HG03439 (cell line): Measurements from ENCODE around the gene LTBP4.
"Not testable (repeated sequence)": the region's sequence is repeated elsewhere in the genome, so short reads cannot be mapped to it uniquely, and the experiment has no call there.

Experiments used
- ATAC-seq: cut with Tn5 transposase; IDR thresholded peaks from one replicate; pipeline ENCODE4 v1.9.1; 2021; ENCODE audit warnings: mild to moderate bottlenecking, moderate library complexity; ENCODE audit not compliant: unreplicated experiment

LTBP4 gene

DNA sequence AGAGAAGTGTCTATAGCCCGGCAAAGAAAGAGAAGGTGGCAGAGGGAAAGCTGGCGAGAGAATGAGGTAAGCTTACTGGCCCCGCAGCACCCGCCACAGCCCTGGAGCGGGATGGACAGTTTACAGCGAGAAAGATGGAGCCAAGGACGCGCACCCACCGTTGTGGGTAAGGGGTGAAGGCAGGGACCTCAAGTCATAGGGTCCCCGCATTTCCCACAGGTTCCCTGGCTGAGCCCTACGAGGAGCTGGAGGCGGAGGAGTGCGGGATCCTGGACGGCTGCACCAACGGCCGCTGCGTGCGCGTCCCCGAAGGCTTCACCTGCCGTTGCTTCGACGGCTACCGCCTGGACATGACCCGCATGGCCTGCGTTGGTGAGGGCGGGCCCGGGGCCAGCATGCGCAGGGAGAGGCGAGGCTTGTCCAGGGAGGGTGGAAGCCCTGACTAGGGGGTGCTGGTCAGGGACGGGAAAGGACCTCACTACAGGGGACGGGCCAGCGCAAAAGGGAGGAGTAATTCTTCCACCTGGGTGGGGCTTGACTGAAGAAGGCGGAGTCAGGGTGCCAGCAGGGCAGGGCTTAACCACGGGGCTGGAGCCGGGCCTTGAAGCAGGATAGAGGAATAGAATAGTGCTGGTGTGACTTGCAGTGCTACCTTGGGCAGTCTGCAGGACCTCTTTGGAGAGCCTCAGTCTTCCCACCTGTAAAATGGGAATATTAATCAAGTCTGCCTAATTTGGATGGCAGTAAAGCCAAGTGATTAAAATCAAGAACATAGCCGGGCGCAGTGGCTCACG is 26.5 kb downstream of the LTBP4 start:
- no peak for ATAC-seq

DNA sequence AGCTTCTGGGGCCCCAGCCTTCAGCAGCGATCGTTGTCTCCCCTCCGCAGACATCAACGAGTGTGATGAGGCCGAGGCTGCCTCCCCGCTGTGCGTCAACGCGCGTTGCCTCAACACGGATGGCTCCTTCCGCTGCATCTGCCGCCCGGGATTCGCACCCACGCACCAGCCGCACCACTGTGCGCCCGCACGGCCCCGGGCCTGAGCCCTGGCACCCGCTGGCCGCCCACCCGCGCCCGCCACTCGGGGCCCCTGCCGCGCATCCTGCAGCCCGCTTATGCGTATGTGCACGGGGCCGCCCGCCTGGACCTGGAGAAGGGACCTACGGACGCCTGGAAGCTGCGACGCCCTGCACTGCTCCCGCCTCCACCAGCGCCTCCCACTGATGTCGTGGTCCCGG is 28.2 kb downstream of the LTBP4 start:
- no peak for ATAC-seq

DNA sequence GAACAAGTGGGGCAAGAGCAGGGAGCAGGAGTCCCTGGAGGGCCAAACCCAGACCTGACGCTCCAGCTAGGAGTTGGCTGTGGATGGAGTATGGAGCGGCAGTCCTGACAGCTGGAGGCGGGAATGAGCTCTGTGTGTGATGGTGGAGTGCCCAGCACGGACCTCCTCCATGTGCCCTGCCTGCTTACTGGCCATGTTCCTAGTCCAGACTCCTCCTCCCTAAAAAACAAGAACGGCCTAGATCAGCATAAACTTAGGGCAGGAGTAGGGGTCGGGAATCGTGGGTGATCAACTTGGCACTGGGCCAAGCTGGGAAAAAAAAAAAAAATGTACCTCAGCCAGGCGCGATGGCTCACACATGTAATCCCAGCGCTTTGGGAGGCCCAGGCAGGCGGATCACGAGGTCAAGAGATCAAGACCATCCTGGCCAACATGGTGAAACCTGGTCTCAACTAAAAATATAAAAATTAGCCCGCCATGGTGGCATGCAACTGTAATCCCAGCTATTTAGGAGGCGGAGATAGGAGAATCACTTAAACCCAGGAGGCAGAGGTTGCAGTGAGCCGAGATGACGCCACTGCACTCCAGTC is 29.5 kb downstream of the LTBP4 start:
- ATAC-seq, result no peak

DNA sequence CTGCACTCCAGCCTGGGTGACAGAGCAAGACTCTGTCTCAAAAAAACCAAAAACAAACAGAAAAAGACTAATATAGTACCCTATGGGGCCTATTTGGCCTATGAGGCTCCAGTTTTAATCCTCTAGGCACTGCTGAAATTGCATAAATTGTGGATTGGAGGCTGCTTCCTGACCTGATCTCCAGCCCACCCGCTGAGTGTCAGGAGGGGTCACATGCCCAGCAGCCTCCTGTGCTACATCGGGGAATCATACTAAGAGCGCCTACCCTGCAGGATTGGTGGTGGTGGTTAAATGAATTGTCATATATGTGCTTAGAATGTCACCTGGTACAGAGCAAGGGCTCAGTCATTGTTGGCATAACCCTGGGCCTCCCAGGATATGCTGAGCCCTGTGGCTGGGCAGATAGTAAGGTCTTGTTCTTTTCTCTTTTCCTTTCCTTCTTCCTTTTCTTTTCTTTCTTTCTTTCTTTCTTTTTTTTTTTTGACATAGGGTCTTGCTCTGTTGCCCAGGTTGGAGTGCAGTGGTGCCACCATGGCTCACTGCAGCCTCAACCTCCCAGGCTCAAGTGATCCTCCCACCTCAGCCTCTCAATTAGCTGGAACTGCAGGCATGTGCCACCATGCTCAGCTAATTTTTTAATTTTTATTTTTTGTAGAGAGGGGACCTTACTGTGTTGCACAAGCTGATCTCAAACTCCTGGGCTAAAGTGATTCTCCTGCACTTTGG is 31.3 kb downstream of the LTBP4 start:
- ATAC-seq, result no peak

DNA sequence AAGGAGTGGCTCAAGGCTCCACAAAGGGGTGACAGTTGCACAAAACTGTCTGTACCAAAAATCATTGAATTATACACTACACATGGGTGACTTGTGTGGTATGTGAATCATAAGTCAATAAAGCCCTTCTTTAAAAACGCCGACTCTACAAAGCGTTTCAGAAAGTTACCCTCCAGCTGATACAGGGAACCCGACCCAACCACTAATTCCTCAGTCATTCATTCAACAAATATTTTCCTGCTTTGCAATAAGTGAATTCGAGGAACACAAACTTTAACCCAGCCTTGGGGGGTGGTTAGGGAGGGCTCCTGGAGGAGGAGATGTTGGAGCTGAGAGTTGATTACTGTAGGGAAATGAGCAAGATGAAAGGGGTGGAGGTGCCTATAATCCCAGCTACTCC is 32.0 kb downstream of the LTBP4 start:
- no peak for ATAC-seq

DNA sequence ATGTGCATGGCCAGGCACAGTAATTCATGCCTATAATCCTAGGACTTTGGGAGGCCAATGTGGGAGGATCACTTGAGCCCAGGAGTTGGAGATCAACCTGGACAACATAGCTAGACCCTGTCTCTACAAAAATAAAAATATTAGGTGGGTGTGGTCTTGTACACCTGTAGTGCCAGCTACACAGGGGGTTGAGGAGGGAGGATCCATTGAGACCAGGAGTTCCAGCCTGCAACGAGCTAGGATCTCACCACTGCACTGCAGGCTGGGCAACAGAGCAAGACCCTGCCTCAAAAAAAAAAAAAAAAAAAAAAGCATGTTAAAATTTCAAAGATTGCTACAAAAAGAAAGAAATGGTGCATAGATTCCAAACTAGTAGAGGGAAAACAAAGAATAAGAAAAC is 37.2 kb downstream of the LTBP4 start:
- ATAC-seq, result no peak

DNA sequence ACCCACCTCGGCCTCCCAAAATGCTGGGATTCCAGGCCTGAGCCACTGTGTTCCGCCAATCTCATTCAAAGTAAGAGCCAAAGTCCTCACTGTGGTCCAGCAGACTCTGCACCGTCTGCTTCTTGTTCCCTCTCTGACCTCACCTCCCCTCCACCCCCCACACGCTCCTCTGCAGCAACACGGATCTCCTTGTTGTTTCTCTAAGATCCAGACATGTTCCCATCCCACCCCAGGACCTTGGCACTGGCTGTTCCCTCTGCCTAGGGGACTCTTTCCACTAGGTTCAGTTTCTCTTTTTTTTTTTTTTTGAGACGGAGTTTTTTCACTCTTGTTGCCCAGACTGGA is 38.4 kb downstream of the LTBP4 start:
- ATAC-seq, result no peak

DNA sequence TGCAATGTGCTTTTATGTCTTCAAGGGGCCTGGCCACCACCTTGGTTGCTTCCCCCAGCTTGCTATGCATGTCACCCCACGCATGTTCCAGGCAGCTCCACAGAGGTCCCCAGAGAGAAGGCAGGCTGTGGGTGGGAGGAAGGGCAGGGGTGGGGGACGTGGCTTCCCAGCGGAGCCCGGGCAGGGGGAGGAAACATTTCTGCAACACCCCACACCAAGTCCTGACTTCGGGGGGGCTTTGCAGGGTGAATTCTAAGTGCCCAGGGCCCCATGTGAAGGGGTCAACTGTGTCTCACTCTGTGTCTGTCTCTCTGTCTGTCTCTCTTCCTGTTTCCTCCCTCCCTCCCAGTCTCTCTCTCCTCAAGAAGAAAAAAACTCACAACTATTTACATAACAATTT is 39.6 kb downstream of the LTBP4 start:
- ATAC-seq, result no peak

DNA sequence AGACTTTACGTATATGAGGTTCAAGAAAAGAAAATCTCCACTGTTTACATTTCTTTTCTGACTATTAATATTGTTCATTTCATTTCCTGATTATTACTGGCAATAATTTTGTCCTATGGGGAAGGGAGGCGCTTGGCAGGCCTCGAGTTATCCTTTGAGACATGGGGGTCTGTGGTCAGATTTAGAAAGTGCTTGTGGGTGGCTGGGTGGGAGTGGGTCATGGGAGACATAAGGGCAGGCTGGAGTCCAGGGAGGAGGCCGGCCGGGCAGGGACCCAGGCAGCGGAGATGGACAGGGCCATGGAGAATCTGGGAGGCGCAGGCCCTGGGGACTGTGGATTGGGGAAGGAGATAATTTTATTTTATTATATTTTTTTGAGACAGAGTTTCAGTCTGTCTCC is 40.1 kb downstream of the LTBP4 start:
- ATAC-seq, result no peak

DNA sequence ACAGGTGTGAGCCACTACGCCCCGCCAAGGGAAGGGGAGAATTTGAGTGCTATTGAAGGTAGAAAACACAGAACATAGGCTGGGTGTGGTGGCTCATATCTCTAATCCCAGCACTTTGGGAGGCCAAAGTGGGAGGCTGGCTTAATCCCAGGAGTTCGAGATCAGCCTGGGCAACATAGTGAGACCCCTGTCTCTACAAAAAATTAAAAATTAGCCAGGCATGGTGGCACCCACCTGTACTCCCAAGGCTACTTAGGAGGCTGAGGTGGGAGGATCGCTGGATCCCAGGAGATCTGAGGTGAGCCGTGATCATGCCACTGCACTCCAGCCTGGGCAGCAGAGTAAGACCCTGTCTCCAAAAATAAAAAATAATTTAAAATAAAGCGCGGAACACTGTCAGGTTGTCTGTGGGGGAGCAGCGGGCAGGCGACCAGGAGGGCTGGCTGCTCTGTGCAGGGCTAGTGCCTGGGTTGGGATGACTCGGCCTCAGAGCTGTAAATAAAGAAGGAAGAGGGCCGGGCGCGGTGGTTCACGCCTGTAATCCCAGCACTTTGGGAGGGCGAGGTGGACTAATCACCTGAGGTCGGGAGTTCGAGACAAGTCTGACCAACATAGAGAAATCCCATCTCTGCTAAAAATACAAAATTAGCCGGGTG is 41.0 kb downstream of the LTBP4 start:
- no peak for ATAC-seq

DNA sequence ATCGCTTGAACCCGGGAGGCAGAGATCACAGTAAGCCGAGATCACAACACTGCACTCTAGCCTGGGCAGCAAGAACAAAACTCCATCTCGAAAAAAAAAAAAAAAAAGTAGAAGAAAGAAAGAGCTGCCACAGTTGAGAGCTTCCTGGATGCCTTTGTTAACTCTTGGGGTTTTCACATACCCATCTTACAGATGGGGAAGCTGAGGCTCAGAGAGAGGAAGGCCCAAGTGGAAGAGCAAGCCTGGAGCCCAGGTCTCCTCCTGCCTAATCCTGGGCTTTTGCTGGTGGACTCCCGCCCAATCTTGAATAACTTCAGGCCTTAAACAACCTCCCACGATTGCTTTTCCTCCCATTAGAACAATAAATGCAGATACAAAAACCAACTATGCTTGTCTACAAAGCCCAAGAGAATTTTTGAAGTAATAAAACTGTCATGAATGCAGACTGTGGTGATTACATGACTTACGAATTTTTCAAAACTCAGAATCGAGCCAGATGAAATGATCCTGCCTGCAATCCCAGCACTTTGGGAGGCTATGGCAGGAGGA is 41.7 kb downstream of the LTBP4 start:
- ATAC-seq, result no peak

DNA sequence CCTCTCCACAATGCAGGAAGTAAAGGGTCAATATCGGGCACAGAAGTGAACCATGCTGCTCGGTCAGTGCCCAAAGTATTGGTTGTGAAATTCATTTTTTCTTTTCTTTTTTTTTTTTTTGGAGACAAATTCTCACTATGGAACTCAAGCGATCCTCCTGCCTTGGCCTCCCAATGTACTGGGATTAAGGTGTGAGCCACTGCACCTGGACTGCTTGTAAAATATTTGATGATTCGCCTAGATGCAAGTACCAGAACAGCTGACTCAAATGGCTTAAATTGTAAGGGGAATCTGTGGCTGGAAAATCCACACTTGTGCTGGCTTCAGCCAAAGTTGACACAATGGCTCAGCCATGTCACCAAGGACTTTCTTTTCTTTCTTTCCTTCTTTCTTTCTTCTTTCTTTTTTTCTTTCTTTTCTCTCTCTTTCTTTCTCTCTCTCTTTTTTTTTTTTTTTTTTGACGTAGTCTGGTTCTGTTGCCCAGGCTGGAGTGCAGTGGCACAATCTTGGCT is 45.6 kb downstream of the LTBP4 start:
- no peak for ATAC-seq

DNA sequence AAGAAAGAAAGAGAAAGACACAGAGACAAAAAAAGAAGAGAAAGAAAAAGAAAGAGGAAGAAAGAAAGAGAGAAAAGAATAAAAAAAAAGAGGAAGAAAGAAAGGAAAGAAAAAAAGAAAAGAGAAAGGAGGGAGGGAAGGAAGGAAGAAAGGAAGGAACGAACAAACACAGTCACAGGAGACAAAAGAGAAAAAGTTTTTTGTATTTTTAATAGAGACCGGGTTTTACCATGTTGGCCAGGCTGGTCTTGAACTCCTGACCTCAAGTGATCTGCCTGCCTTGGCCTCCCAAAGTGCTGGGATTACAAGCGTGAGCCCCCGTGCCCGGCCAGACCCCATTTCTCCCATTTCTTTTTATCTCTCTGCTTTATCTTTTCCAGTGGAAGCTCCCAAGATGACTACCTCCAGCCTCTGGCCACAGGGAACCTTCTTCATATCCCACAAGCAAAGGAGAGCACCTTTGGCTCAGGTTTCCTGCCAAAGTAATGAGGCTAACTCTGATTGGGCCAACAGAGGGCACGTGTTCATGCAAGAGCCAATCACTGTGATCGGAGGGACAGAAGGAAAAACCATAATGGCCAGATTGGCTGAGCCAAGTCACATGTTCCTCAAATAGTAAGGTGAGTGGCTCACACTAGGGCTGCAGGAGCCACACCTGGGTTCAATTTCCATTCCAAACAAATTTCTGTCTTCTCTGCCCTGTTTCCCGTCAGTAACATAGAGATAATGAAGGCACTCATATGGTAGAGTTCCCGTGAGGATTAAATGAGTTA is 48.9 kb downstream of the LTBP4 start:
- not testable (repeated sequence) for ATAC-seq

DNA sequence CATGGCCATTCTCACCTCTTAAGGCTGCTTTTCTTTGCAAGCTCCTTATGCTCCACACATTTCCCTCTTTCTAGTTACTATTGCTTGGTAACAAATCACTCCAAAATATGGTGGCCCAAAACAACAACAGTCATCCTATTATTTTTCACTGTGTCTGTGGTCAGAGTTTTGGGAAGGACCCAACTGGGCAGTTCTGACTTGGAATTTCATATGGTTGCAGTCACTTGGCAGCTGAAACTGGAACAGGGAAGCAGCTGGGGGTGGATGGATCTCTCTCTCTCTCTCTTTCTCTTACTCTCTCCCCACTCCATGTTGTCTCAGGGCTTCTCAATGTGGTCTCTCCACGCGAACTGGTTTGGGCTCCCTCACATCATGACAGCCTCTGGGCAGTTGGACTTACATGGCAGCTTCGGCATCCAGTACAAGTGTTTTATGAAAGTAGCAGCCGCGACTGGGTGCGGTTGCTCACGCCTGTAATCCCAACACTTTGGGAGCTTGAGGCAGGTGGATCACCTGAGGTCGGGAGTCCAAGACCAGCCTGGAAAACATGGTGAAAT is 49.7 kb downstream of the LTBP4 start:
- ATAC-seq, result no peak

DNA sequence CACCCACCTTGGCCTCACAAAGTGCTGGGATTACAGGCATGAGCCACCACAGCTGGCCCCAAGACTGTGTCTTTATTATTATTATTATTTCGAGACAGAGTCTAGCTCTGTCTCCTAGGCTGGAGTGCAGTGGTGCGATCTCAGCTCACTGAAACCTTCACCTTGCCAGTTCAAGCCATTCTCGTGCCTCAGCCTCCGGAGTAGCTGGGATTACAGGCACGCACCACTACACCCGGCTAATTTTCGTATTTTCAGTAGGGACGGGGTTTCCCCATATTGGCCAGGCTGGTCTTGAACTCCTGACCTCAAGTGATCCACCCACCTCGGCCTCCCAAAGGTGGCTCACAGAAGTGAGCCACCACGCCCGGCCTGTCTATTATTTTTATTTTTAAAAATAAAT is 51.1 kb downstream of the LTBP4 start:
- not testable (repeated sequence) for ATAC-seq

DNA sequence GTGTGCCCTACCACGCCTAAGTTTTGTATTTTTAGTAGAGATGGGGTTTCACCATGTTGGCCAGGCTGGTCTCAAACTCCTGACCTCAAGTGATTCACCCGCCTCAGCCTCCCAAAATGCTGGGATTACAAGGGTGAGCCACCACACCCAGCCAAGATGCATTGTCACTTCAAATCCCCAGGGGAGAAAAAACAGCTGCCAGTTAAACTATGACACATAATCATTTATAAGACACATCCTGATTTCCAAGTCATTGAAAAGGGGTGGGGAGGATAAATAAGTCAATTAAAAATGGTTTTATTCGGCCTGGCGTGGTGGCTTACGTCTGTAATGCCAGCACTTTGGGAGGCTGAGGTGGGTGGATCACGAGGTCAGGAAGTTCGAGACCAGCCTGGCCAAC is 54.5 kb downstream of the LTBP4 start:
- not testable (repeated sequence) for ATAC-seq

DNA sequence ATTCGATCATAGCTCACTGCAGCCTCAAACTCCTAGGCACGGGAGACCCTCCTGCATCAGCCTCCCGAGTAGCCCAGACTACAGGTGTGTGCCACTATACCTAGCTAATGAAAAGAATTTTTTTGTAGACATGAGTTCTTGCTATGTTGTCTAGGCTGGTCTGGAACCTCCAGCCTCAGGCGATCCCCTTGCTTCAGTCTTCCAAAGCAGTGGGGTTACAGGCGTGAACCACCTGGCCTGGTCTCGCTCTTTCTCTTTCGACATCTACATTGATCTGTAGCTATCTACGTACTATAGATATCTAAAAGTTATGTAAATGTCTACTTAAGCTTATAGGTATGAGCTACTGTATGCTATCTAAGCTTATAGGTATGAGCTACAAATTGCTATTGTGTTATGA is 56.9 kb downstream of the LTBP4 start:
- no peak for ATAC-seq

DNA sequence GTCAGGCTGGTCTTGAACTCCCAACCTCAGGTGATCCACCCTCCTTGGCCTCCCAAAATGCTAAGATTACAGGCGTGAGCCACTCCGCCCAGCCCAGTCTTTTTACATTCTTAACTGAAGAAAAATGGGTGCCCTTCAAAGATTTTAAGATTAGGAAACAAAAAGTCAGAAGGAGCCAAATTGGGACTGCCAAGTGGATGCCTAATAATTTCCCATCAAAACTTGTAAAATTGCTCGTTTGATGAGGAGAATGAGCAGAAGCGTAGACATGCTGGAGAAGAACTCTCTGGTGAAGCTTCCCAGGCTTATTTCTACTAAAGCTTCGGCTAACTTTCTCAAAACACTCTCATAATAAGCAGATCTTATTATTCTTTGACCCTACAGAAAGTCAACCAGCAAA is 57.9 kb downstream of the LTBP4 start:
- ATAC-seq, result no peak

DNA sequence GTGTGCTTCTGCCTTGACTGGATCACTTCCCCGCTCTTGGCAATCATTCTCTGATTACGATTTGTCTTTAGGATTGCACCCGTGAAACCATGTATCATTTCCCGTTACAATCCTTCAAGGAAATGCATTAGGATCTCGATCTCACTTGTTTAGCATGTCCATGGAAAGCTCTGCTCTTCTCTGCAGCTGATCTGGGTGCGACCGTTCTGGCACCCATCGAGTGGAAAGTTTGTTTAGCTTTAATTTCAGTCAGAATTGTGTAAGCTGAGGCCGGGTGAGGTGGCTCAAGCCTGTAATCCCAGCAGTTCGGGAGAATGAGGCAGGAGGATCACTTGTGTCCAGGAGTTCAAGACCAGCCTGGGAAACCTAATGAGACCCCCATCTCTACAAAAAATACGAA is 58.4 kb downstream of the LTBP4 start:
- no peak for ATAC-seq

DNA sequence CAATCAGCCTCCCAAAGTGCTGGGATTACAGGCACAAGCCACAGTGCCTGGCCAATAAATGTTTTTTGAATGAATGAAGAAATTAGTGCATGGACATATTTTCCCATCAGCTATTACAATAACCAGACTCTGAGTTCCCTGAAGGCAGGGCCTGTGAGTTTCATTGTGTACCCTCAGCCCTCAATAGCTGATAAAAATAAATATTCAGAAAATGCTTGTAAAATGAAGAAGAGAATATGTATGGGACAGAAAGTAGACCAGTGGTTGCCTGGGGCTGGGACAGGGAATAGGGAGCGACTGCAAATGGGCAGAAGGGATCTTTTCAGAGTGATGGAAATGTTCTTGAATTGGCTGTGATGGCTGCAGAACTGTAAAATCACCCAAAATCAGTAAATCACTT is 60.4 kb downstream of the LTBP4 start:
- ATAC-seq, result no peak
